OCI-LY7 (cell line): ENCODE results near the gene NRF1. TPM values are rescaled to one million over a fixed set of nuclear protein-coding genes. Genes with fewer than 3 reads are reported as not detected.

Experiments
- BruUV-seq: library from RNA; stranded (reverse); fragments of 400-500 nt; replicated peaks from 2 replicates; lab custom pipeline; 2021; lab: Mats Ljungman, UMichigan
- CTCF ChIA-PET: fragments of 300-600 bp; sonication (Branson Sonifier 250); formaldehyde crosslinking; loops from one replicate; lab custom pipeline; 2022; ENCODE audit warnings: antibody characterized with exemption; ENCODE audit not compliant: unreplicated experiment; lab: Charles Lee
- POLR2A ChIA-PET: fragments of 300-600 bp; sonication (Branson Sonifier 250); formaldehyde crosslinking; loops from one replicate; lab custom pipeline; 2022; ENCODE audit warnings: antibody characterized with exemption; lab: Charles Lee
- DNase-seq: peaks from one replicate; pipeline ENCODE4 v3.0.0-alpha.2; 2015; ENCODE audit warnings: low spot score
- H2AFZ ChIP-seq: fragments of 200-600 bp; sonication (generic), shearing (Covaris generic); 2 replicates; pipeline ENCODE4 v1.6.1; 2014; ENCODE audit warnings: mild to moderate bottlenecking, antibody characterized with exemption, low read length, moderate library complexity
- H3K27ac ChIP-seq: fragments of 200-600 bp; sonication (generic); 2 replicates; pipeline ENCODE4 v1.5.1; 2014; ENCODE audit warnings: mixed run types, low read depth, mild to moderate bottlenecking, moderate library complexity, low read length, inconsistent platforms; ENCODE audit not compliant: poor library complexity, severe bottlenecking
- H3K36me3 ChIP-seq: fragments of 200-600 bp; sonication (generic); 2 replicates; pipeline ENCODE4 v1.6.1; 2014; ENCODE audit warnings: mild to moderate bottlenecking, antibody characterized with exemption, low read length, moderate library complexity, mixed read lengths; ENCODE audit not compliant: insufficient read depth
- H3K4me1 ChIP-seq: fragments of 200-600 bp; sonication (generic); 2 replicates; pipeline ENCODE4 v1.5.1; 2014; ENCODE audit warnings: mild to moderate bottlenecking, low read length; ENCODE audit not compliant: insufficient read depth, poor library complexity, severe bottlenecking
- H3K4me2 ChIP-seq: fragments of 200-600 bp; sonication (generic); 2 replicates; pipeline ENCODE4 v1.6.1; 2014; ENCODE audit warnings: mild to moderate bottlenecking, low read length
- H3K4me3 ChIP-seq: fragments of 200-600 bp; sonication (generic); 2 replicates; pipeline ENCODE4 v1.5.1; 2014; ENCODE audit warnings: mild to moderate bottlenecking, low read depth, low read length; ENCODE audit not compliant: poor library complexity, severe bottlenecking
- H3K79me2 ChIP-seq: fragments of 200-600 bp; sonication (generic); 2 replicates; pipeline ENCODE4 v1.6.1; 2016; ENCODE audit warnings: low read depth, mild to moderate bottlenecking, low read length, moderate library complexity, mixed read lengths; ENCODE audit not compliant: insufficient read depth
- H3K9me2 ChIP-seq: fragments of 200-600 bp; sonication (generic); 2 replicates; pipeline ENCODE4 v1.6.1; 2016; ENCODE audit warnings: mild to moderate bottlenecking, low read length, mixed read lengths; ENCODE audit not compliant: insufficient read depth
- H3K9me3 ChIP-seq: fragments of 200-600 bp; sonication (generic); 2 replicates; pipeline ENCODE4 v1.6.1; 2014; ENCODE audit warnings: mild to moderate bottlenecking, mixed run types, low read length, mixed read lengths
- H4K20me1 ChIP-seq: fragments of 200-600 bp; sonication (generic); 2 replicates; pipeline ENCODE4 v1.6.1; 2014; ENCODE audit warnings: mild to moderate bottlenecking, antibody characterized with exemption, low read length, moderate library complexity, mixed read lengths; ENCODE audit not compliant: insufficient read depth
- CTCF ChIP-seq: fragments of 200-600 bp; sonication (generic); conservative IDR thresholded peaks from 2 replicates; pipeline ENCODE4 v1.5.1; 2014; ENCODE audit warnings: mild to moderate bottlenecking, antibody characterized with exemption, low read length, moderate library complexity, mixed read lengths
- EZH2phosphoT487 ChIP-seq: fragments of 200-600 bp; sonication (generic); IDR thresholded peaks from 2 replicates; pipeline ENCODE4 v1.6.1; 2018; ENCODE audit warnings: low read depth, borderline replicate concordance, mild to moderate bottlenecking, mixed run types, antibody characterized with exemption, low read length, moderate library complexity, mixed read lengths
- intact Hi-C: fragments of 100-400 bp; cut with micrococcal nuclease; formaldehyde crosslinking; loops from one replicate; pipeline ENCODE4 v1.10.0; 2022; ENCODE audit not compliant: unreplicated experiment
- total RNA-seq, 2 experiments: library from RNA; depleted of rRNA in 1 of 2; stranded (reverse); fragments of >200 nt in 1 of 2; shearing (Covaris generic) in 1 of 2; gene quantifications; 2 replicates each; pipeline ENCODE4 v1.2.3, GENCODE V29; 2014 to 2022

The NRF1 gene
- total RNA-seq, 2 experiments from 2014 or later: 26.5 to 26.9 TPM

- Histone ChIP-seq H3K27ac (no peak overlapping the region), H3K4me2 (no peak overlapping the region), H3K9me3 (peaks cover 25% of the 10 kb centered on the region), H4K20me1 (no peaks in the 10 kb centered on the region), H3K4me1 (no peaks in the 10 kb centered on the region), H3K9me2 (no peaks in the 10 kb centered on the region), H2AFZ (no peak overlapping the region), H3K4me3 (no peak overlapping the region), H3K79me2 (no peaks in the 10 kb centered on the region; the same call in 1 of the 2 replicates), H3K36me3 (peaks cover 67% of the 10 kb centered on the region)
- intact Hi-C loops: loop anchor here (1.0 to 5.0 kb wide), 2 partner anchors 161 to 348 kb away; no protein-coding TSS in a partner anchor
- ChIA-PET CTCF (no interaction called here), POLR2A (interaction anchor here (0.7 to 1.0 kb wide), 4 partner anchors 9 to 21 kb away, joined by 3 to 5 read pairs (median 3); no protein-coding TSS in a partner anchor)
- TF ChIP-seq EZH2phosphoT487: no peak
- peak; percentile 73 for TF ChIP-seq CTCF
- BruUV-seq: no TSS peak
- peak; percentile 42 for DNase-seq
Measured at GRCh38 chr7:129664029-129665012, 52.8 kb downstream of the NRF1 start.

DNA sequence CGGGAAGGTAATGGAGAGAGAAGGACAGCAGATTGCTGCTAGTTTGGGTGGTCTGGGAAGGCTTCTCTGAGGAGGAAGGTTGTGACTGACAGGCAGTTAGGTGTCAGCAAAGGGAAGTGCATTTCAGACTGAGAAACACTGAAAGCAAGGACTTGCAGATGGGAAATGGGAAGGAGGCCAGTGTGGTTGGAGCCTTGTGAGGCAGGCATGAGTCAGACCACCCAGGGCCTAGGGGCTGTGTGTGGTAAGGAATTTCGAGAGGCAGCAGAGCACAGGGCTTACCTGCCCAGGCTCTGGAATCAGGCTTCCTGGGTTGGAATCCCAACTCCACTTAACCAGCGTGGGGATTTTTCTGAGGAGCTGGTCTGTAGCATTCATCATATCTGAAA lies 53.5 kb downstream of the NRF1 start:
- TF ChIP-seq EZH2phosphoT487 (no peak), CTCF (no peak)
- Histone ChIP-seq H3K36me3 (peaks cover 60% of the 10 kb centered on the region), H3K9me2 (no peaks in the 10 kb centered on the region), H3K9me3 (peaks cover 20% of the 10 kb centered on the region), H4K20me1 (no peaks in the 10 kb centered on the region), H3K79me2 (no peaks in the 10 kb centered on the region; the same call in 1 of the 2 replicates), H3K4me1 (no peaks in the 10 kb centered on the region), H2AFZ (no peak overlapping the region), H3K4me2 (no peak overlapping the region), H3K27ac (no peak overlapping the region), H3K4me3 (no peak overlapping the region)
- ChIA-PET CTCF (no interaction called here), POLR2A (interaction anchor here (0.7 to 1.0 kb wide), 2 partner anchors 8 to 18 kb away, joined by 3 read pairs; no protein-coding TSS in a partner anchor)
- intact Hi-C loops: no loop called here
- DNase-seq: no peak
- BruUV-seq: no TSS peak

DNA sequence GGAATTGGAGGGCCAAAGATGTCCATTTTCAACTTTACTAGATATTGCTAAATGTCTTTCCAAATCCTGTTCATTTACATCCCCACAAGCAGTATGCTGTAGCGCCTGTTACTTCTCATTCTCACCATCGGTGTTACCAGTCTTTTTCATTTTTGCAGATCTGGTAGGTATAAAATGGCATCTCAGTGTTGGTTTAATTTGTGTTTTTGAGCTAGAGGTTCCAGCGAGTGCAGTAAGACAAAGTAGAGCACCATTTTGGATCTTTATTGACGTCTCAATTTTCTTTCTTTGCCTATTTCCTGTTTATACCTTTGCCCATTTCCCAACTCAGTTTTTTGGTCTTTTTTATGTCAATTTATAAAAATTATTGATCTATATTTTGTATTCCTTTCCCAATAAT lies 55.6 kb downstream of the NRF1 start:
- H3K9me2 ChIP-seq: no peaks in the 10 kb centered on the region
- H3K36me3 ChIP-seq: peaks cover 56% of the 10 kb centered on the region
- H2AFZ ChIP-seq: no peak overlapping the region
- H4K20me1 ChIP-seq: no peaks in the 10 kb centered on the region
- no peak for DNase-seq
- ChIA-PET POLR2A (no interaction called here), CTCF (no interaction called here)
- no peaks in the 10 kb centered on the region; the same call in 1 of the 2 replicates for H3K79me2 ChIP-seq
- H3K27ac ChIP-seq: no peak overlapping the region
- peaks cover 3% of the 10 kb centered on the region; the same call in 1 of the 2 replicates for H3K9me3 ChIP-seq
- no TSS peak for BruUV-seq
- TF ChIP-seq EZH2phosphoT487: no peak
- no peak for TF ChIP-seq CTCF
- no peaks in the 10 kb centered on the region for H3K4me1 ChIP-seq
- intact Hi-C loops: no loop called here
- no peak overlapping the region for H3K4me2 ChIP-seq
- H3K4me3 ChIP-seq: no peak overlapping the region
